ENCODE results near the gene CPE. TPM values are rescaled to one million over a fixed set of nuclear protein-coding genes. Genes with fewer than 3 reads are reported as not detected.
A peak's percentile ranks its signal among the peaks of the same experiment; 100 is the strongest.

CPE gene
- total and polyA plus RNA-seq, 4 donors = 3.0 to 5.6 (median 4.5) TPM

- Histone ChIP-seq H3K9me3 (ENCODE audit: control insufficient read depth in 4 of 4, low read length in 3 of 4) (no peaks in the 10 kb centered on the region), H3K27ac (ENCODE audit: low read depth in 1 of 2, low read length in 2 of 2) (no peak overlapping the region), H3K9ac (ENCODE audit: low read depth in 1 of 2, low read length in 2 of 2) (no peak overlapping the region), H3K27me3 (ENCODE audit: control insufficient read depth in 4 of 4, insufficient read depth in 4 of 4, low read length in 3 of 4) (no peaks in the 10 kb centered on the region), H3K36me3 (ENCODE audit: control insufficient read depth in 4 of 4, insufficient read depth in 3 of 4, low read depth in 1 of 4, low read length in 3 of 4) (no peaks in the 10 kb centered on the region), H3K4me1 (ENCODE audit: control insufficient read depth in 4 of 4, insufficient read depth in 4 of 4, low read length in 3 of 4) (peaks cover 0 to 2% (median 0%) of the 10 kb centered on the region in 4 donors), H3K4me3 (ENCODE audit: low read depth in 1 of 3, low read length in 3 of 3) (no peak overlapping the region)
- DNase-seq (ENCODE audit: low spot score) = no peak
- TF ChIP-seq RAD21 (IDR thresholded peaks at IDR 0.05) (no peak), HNF4A (conservative IDR thresholded peaks at IDR 0.05) (peak in 1 of 2 donors; percentile 46), RXRA (IDR thresholded peaks at IDR 0.05) (peak in 1 of 2 donors; percentile 14)
- WGBS = 82% methylated on average over 9 of the region's 9 CpGs
Measured at GRCh38 chr4:165524532-165525190, 145.9 kb downstream of the CPE start.

GRCh38 chr4:165532976-165533375, 154.2 kb downstream of the CPE start:
- no peak for TF ChIP-seq EGR1 (IDR thresholded peaks at IDR 0.05; ENCODE audit: low read depth in 2 of 2)
- TF ChIP-seq GABPA (IDR thresholded peaks at IDR 0.05 in 1 of 2, conservative IDR thresholded peaks at IDR 0.05 in 1 of 2) = no peak
- TF ChIP-seq ATF3 (IDR thresholded peaks at IDR 0.05) = no peak
- no peak for TF ChIP-seq MAX (IDR thresholded peaks at IDR 0.05)
- no peak for TF ChIP-seq TAF1 (conservative IDR thresholded peaks at IDR 0.05)
- no peak for TF ChIP-seq RAD21 (IDR thresholded peaks at IDR 0.05)
- no peak for TF ChIP-seq ZBTB33 (IDR thresholded peaks at IDR 0.05)
- TF ChIP-seq RXRA (IDR thresholded peaks at IDR 0.05) = no peak
- TF ChIP-seq JUND (IDR thresholded peaks at IDR 0.05) = no peak
- TF ChIP-seq CTCF (IDR thresholded peaks at IDR 0.05; ENCODE audit: low read depth, low read length, missing input control) = no peak
- TF ChIP-seq NR2F2 (IDR thresholded peaks at IDR 0.05) = no peak
- no peak for TF ChIP-seq HNF4G (IDR thresholded peaks at IDR 0.05)
- TF ChIP-seq YY1 (IDR thresholded peaks at IDR 0.05) = no peak
- no peak for TF ChIP-seq SP1 (IDR thresholded peaks at IDR 0.05)
- no peak for TF ChIP-seq REST (IDR thresholded peaks at IDR 0.05)
- TF ChIP-seq FOXA1 (IDR thresholded peaks at IDR 0.05) = no peak
- WGBS = 88% methylated on average over 4 of the region's 4 CpGs
- no peak overlapping the region for H3K9ac ChIP-seq (ENCODE audit: low read depth in 1 of 2, low read length in 2 of 2)
- H3K27ac ChIP-seq (ENCODE audit: low read depth in 1 of 2, low read length in 2 of 2) = no peak overlapping the region
- H3K4me3 ChIP-seq (ENCODE audit: low read depth in 1 of 3, low read length in 3 of 3) = no peak overlapping the region
- no peaks in the 10 kb centered on the region for H3K9me3 ChIP-seq (ENCODE audit: control insufficient read depth in 4 of 4, low read length in 3 of 4)
- no peak for DNase-seq (ENCODE audit: low spot score)
- H3K27me3 ChIP-seq (ENCODE audit: control insufficient read depth in 4 of 4, insufficient read depth in 4 of 4, low read length in 3 of 4) = no peaks in the 10 kb centered on the region
- H3K36me3 ChIP-seq (ENCODE audit: control insufficient read depth in 4 of 4, insufficient read depth in 3 of 4, low read depth in 1 of 4, low read length in 3 of 4) = no peaks in the 10 kb centered on the region
- H3K4me1 ChIP-seq (ENCODE audit: control insufficient read depth in 4 of 4, insufficient read depth in 4 of 4, low read length in 3 of 4) = no peaks in the 10 kb centered on the region
